HG03439 (cell line): Measurements from ENCODE around the gene LGR6.
"Not testable (repeated sequence)": the region's sequence is repeated elsewhere in the genome, so short reads cannot be mapped to it uniquely, and the experiment has no call there.

Experiments
- ATAC-seq: cut with Tn5 transposase; IDR thresholded peaks from one replicate; pipeline ENCODE4 v1.9.1; 2021; ENCODE audit warnings: mild to moderate bottlenecking, moderate library complexity; ENCODE audit not compliant: unreplicated experiment

LGR6 gene

DNA sequence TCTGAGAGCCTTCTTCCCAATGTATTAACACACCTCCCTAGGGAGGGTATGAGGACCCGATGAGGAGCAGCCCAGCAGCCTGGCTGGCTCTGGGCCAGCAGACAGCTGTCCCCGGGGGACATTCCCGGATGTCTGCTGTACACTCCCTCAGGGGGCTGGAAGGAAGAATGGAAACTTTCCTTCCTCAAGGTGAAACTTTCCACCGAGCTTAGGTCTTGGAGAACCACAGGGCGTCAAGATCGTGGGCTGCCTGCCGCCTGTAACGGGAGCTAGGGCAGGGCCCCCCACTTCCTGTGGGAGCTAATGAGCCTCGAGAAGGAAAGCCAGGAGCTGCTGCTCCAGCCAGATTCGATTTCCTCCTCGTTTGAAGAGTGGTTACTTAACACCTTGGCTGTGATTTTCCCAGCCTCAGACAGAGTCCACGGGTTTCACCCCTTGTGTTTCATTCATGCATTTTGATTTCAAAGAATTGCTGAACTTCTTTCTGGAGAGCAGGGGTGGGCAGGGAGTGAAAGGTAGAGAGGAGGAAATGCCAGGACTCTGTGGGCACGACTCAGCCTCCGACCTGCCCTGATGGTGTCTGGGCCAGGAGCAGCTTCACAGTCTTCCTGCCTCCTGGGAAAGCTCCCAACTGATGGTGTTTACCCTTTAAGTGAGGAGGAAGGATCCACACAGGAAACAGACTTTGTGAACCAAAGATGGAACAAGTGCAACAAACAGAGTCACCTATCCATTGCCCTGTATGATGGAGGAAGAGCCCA is 118.5 kb downstream of the LGR6 start:
- ATAC-seq = no peak

DNA sequence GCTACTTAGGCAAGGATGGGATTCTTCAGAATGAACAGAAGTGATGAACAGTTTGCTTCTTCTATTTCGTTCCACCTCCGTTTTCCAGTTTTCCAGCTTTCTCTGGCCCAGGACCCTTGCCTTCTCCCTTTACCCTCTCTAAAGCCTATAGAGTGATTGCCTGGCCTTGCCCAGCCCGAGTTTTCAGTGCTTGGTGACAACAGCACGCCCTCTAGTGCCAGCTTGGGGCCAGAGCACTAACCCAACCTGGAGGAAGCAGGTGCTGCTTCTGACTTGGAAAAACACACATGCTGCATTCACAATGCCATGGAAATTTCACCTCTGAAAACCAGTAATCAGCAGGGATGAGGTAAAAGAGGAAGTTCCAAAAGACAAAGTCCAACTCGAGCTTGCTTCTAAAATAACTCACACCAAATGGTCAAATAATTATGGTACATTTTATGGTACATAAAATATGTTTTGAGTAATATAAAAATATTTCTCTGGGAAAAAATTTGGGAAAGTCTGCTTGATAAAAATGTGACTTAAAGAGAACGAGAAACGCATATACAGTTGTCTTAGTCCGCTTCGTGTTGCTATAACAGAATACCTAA is 122.1 kb downstream of the LGR6 start:
- no peak for ATAC-seq

DNA sequence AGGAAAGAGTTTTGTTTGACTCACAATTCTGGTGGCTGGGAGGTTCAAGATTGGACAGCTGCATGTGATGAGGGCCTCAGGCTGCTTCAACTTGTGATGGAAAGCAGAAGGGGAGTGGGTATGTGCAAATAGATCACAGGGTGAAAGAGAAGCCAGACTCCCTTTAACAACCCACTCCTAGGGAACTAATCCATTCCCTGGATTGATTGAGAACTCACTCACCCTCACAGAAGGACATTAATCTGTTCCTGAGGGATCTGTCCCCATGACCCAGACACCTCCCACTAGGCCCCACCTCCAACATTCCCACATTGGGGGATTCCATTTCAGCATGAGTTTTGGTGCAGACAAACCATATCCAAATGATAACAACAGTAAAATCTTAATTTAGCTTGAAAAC is 122.6 kb downstream of the LGR6 start:
- no peak for ATAC-seq

DNA sequence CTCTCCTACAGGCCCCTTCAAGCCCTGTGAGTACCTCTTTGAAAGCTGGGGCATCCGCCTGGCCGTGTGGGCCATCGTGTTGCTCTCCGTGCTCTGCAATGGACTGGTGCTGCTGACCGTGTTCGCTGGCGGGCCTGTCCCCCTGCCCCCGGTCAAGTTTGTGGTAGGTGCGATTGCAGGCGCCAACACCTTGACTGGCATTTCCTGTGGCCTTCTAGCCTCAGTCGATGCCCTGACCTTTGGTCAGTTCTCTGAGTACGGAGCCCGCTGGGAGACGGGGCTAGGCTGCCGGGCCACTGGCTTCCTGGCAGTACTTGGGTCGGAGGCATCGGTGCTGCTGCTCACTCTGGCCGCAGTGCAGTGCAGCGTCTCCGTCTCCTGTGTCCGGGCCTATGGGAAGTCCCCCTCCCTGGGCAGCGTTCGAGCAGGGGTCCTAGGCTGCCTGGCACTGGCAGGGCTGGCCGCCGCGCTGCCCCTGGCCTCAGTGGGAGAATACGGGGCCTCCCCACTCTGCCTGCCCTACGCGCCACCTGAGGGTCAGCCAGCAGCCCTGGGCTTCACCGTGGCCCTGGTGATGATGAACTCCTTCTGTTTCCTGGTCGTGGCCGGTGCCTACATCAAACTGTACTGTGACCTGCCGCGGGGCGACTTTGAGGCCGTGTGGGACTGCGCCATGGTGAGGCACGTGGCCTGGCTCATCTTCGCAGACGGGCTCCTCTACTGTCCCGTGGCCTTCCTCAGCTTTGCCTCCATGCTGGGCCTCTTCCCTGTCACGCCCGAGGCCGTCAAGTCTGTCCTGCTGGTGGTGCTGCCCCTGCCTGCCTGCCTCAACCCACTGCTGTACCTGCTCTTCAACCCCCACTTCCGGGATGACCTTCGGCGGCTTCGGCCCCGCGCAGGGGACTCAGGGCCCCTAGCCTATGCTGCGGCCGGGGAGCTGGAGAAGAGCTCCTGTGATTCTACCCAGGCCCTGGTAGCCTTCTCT is 124.6 kb downstream of the LGR6 start:
- no peak for ATAC-seq

DNA sequence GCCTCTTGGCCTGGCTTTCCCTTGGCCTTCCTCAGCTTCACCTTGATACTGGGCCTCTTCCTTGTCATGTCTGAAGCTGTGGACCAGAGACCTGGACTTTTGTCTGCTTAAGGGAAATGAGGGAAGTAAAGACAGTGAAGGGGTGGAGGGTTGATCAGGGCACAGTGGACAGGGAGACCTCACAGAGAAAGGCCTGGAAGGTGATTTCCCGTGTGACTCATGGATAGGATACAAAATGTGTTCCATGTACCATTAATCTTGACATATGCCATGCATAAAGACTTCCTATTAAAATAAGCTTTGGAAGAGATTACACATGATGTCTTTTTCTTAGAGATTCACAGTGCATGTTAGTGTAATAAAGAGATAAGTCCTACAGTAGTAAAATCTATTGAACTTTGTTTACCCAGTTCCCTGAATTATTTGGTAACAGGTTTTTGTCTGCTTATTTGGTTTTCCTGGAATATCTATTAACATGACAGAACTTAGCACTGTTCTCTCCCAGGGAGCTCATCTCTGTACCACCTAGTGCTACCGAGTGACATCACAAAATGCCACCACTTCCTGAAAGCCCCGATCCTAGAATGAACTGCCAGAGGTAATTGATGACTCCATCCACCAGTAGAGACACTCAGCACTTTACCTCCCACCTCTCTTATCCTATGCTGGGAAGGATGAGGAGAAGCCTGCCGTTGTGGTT is 125.9 kb downstream of the LGR6 start:
- no peak for ATAC-seq

DNA sequence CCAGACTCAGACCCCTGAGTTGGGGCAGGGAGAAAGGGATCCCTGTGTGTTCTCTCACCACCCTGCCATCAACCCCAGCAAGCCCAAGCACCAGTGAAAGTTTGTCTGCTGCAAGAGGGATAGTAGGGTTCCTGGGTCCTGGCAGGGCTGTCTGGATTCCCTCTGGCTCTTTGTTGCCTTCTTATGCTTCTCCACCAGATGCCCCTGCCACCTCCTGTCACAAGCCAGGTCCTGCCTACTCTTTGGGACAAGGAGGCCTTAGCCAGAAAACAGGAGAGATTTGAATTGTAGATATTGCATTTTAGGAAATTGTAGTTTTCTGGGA is 126.4 kb downstream of the LGR6 start:
- no peak for ATAC-seq

GRCh38 chr1:202323731-202324130 is 130.1 kb downstream of the LGR6 start:
- no peak for ATAC-seq

DNA sequence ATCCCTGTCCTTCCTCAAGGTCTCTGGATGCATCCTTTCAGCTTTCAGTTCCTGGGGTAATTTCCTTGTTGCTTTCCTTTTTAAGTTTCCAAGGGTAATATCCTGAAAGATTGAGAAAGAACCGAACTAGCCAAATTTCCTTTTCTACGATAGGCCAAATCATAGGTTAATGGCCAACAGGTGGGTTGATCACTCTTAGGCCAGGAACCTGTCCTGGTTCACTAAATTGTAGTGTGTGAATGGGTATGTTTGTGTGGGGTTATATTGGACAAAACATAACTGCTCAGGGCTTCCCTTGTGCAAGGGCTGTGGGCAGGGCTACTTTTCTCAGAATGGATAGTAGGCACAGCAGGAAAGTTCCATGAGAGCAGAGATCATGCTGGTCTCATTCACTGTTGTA is 131.0 kb downstream of the LGR6 start:
- no peak for ATAC-seq

GRCh38 chr1:202329891-202330290 is 136.3 kb downstream of the LGR6 start:
- ATAC-seq = no peak

DNA sequence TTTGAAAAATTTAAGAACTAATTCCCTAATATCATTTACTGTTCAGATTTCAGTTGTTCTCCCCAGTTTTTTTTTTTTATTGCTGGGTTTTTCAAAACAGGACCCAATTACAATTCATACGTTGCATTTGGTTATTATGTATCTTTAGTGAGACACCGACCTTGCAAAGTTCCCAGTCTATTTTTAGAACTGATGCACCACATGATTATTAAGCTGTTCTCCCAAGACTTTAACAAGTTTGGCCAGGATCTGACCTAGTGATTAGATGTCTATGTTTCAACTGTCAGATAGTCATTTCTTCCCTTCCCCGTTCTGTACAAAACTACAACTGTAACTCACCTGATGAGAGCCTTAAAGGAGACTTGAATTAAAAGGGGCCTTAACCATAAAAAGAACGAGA is 140.3 kb downstream of the LGR6 start:
- no peak for ATAC-seq

GRCh38 chr1:202343652-202344349 is 150.2 kb downstream of the LGR6 start:
- ATAC-seq = no peak

DNA sequence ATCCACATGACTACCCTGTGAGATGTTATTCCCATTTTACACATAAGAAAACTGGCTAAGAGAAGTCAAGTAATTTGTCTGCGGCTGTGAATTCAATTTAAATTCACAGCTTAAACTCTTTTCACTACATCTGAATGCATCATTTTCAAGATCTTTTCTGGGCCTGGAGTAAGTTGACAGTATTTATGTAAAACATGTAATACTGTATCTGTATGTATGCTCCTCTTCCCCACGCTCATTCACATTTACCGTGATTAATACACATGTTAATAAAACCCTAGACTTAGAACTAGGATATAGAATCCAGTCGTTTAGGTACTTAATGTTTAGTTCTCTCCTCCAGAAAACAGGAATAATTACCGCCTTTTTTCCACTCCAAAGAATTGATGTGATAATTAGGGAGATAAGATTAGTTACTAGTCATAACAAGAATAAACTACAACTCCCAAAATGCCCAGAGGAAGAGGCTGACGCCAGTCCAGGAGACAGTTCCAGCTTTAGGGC is 154.5 kb downstream of the LGR6 start:
- no peak for ATAC-seq

GRCh38 chr1:202348509-202349205 is 155.1 kb downstream of the LGR6 start, which contains the start of gene PPP1R12B:
PPP1R12B (plus strand) TSS chr1:202348699; CDS start chr1:202348852, 153 bp downstream.
- ATAC-seq = peak; percentile 98

GRCh38 chr1:202349206-202349928 is 155.8 kb downstream of the LGR6 start:
- ATAC-seq = peak; percentile 2

- ATAC-seq = no peak
Observed at GRCh38 chr1:202351725-202352124, 158.1 kb downstream of the LGR6 start.

DNA sequence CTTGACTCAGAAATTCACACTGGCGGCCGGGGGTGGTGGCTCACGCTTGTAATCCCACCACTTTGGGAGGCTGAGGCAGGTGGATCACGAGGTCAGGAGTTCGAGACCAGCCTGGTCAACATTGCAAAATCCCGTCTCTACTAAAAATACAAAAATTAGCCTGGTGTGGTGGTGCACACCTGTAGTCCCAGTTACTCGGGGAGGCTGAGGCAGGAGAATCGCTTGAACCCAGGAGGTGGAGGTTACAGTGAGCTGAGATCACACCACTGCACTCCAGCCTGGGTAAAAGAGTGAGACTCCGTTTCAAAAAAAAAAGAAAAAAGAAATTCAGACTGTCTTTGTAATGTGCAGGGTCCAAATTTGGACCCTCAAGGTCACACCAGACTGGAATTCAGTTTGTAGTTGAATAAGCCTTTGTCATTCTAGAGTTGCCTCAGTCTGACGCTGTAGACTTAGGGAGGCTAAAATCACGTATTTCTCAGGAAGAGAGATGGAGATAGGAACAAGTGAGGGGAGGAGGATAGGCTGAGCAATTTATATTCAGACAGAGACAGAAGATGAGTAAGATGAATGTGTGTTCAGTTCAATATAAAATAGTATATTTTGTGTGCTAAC is 159.1 kb downstream of the LGR6 start:
- ATAC-seq = not testable (repeated sequence)

DNA sequence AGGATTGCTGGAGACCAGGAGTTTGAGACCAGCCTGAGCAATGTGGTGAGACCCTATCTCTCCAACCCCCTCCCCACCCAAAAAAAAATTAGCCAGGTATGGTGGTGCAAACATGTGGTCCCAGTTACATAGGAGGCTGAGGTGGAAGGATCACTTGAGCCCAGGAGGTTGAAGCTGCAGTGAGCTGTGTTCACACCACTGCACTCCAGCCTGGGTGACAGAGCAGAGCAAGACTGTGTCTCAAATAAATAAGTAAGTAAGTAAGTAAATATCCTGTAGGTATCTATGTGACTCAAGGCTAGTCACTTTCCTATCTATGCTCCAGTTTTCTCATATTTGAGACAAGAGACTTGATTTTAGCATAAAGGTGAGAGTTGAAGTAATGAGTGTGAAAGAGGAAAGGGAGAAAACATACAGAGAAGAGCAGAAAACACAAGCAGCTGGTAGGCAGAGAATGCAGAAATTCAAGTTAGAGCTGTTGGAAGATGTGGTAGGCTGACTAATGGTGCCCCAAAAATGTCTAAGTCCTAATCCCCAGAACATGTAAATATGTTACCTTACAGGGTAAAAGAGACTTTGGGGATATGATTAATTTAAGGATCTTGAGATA is 162.4 kb downstream of the LGR6 start:
- no peak for ATAC-seq

GRCh38 chr1:202357506-202357905 is 163.9 kb downstream of the LGR6 start:
- ATAC-seq = no peak
